HG02840 (cell line): ENCODE results near the gene OR10S1.
"Not testable (repeated sequence)": the region's sequence is repeated elsewhere in the genome, so short reads cannot be mapped to it uniquely, and the experiment has no call there.

Experiments used
- ATAC-seq: cut with Tn5 transposase; IDR thresholded peaks from one replicate; pipeline ENCODE4 v1.9.1; 2021; ENCODE audit warnings: mild to moderate bottlenecking, moderate library complexity, moderate number of reproducible peaks; ENCODE audit not compliant: unreplicated experiment, low FRiP score

The OR10S1 gene, protein sequence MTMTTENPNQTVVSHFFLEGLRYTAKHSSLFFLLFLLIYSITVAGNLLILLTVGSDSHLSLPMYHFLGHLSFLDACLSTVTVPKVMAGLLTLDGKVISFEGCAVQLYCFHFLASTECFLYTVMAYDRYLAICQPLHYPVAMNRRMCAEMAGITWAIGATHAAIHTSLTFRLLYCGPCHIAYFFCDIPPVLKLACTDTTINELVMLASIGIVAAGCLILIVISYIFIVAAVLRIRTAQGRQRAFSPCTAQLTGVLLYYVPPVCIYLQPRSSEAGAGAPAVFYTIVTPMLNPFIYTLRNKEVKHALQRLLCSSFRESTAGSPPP

DNA sequence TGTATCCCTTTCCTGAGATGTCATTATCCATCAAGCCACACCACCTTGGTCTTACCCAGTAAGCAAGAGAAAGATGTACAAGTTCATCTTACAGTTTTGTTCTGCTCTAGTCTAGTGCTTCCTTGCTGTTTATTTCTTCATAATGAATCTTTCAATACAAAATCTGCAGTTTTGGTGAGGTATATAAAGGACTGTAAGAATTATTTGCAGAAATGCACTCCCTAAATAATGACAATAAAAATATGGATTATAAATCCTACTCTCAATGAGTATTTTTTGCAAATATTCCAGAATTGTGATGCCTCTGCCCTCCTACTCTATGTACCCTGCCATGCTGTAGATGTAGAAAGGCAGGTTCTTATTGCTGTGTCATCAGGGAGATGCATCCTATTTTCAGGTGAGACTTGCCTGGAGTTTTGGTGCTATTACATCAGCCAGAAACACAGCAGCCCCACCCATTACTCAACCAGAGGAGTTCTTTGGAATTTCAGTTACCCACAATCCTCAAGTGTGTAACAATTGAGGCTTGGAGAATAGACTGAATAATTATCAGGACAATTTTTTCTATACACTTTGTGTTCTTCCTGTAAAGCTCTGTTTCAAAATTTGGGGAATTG lies at the start of gene OR10S1:
TSS of gene OR10S1 (minus strand) at position 51 of the 617 bp plus-strand sequence. CDS start 117 bp downstream, outside the sequence.
- no peak for ATAC-seq

DNA sequence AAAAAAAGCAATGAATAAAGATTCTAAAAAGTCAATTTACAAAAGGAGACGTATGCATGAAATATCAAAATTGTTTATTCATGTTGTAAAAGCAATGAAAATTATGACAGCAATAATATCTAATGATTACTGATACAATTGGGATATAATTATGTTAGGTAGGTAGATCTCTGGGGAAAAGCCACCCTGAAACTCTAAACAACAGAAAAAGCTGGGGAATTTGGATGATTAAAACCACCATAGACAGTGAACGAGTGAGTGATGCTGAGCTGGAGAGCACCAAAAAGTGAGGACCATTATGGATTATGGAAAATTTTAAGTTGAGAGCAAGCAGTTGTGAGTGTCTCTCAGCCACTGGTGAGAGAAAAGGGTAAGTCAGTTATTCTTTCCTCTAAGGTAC lies 48.9 kb upstream of the OR10S1 start, which contains the start of gene OR10G8:
TSS of gene OR10G8 (plus strand) at position 301 of the 400 bp plus-strand sequence. CDS start 2,825 bp downstream, outside the sequence.
- no peak for ATAC-seq

DNA sequence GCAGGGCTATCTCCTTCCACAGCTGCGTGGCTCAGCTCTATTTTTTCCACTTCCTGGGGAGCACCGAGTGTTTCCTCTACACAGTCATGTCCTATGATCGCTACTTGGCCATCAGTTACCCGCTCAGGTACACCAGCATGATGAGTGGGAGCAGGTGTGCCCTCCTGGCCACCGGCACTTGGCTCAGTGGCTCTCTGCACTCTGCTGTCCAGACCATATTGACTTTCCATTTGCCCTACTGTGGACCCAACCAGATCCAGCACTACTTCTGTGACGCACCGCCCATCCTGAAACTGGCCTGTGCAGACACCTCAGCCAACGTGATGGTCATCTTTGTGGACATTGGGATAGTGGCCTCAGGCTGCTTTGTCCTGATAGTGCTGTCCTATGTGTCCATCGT lies 38.3 kb upstream of the OR10S1 start:
- ATAC-seq: not testable (repeated sequence)

DNA sequence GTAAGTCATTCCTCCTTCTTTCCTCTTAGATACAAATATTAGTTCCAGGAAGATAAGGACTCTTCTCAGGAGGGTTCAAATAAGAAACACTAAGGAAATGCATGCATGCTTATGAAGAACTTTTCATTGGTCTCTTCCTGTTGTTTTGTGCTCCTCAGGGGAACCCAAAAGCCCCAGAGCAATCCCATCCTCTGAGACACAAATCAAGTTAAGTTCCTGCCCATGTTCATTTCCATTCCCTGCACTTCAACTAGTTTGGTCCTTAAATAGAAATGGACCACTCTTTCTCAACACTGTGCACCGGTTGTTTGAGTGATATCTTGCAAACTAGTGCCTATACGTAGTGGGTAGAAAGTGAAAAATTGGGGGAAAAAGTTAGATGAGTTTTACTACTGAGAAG lies 35.1 kb upstream of the OR10S1 start, which contains the start of gene OR10G4:
TSS of gene OR10G4 (plus strand) at position 301 of the 400 bp plus-strand sequence. CDS start 2,578 bp downstream, outside the sequence.
- ATAC-seq: no peak

DNA sequence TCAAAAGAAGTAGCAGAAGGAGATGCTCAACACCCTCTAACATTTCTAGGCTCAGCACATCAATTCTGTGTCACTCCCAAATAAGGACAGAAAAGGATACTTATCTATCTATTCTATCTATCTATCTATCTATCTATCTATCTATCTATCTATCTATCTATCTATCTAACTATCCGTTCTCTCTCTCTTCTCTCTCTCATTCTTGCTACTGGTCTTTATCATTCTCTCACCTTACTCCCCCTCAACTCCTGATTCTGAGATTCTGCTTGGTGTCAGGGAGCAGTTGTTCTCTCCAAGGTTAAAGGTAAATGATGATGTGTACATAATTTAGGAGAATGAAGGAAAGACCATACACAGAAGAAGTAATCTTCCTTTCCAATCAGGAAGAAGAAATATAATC lies 17.5 kb upstream of the OR10S1 start, which contains the start of gene OR10G6:
TSS of gene OR10G6 (minus strand) at position 43 of the 400 bp plus-strand sequence. CDS start at position 43, 0 bp downstream.
- no peak for ATAC-seq

DNA sequence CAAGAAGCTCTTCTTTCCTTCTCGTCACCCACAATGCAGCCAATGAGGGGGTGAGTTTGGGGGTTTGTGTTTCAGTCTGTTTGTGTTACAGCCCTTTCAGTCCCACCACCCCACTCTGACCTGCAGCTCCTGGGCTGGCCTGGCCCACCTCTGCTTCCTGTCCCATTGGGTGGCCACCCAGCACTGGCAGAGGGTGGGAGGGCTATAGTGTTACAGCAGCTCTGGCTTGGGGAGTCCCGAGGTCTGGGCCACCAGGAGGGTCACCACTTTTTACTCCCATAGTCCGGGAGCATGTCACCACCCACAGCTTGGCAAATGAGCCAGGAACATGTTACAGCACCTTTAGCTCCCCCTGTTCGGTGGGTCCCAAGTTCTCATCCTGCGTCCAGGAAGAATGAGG lies 1.7 kb upstream of the OR10S1 start:
- ATAC-seq: no peak

DNA sequence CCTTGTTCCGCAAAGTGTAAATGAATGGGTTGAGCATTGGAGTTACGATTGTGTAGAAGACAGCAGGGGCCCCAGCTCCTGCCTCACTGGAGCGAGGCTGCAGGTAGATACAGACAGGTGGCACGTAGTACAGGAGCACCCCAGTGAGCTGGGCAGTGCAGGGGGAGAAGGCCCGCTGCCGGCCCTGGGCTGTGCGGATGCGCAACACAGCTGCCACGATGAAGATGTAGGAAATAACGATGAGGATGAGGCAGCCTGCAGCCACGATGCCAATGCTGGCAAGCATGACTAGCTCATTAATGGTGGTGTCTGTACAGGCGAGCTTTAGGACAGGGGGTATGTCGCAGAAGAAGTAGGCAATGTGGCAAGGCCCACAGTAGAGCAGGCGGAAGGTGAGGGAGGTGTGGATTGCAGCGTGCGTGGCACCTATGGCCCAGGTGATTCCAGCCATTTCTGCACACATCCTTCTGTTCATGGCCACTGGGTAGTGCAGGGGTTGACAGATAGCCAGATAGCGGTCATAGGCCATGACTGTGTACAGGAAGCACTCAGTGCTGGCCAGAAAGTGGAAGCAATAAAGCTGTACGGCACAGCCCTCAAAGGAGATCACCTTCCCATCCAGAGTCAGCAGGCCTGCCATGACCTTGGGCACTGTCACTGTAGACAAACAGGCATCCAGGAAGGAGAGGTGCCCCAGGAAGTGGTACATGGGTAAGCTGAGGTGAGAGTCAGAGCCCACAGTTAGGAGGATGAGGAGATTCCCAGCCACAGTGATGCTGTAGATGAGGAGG lies 616 bp downstream of the OR10S1 start:
- ATAC-seq: no peak

DNA sequence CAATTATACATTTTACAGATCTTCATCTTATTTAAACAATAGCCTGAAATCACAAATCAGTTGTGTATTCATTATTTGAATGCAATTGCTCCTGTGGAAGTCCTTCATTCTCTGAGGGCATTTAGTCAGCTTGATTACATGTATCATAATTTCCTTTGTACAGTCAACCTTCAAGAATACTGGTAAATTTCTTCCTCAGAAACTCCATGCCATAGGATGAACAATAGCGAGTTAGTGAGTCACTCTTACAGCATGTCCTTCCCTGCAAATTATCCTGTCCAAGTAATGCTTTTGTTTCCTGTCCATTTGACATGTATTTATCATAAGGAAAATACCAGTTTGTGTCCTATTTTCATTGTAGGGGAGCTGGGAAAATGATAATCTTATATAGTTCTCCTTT lies 3.8 kb downstream of the OR10S1 start:
- ATAC-seq: no peak

DNA sequence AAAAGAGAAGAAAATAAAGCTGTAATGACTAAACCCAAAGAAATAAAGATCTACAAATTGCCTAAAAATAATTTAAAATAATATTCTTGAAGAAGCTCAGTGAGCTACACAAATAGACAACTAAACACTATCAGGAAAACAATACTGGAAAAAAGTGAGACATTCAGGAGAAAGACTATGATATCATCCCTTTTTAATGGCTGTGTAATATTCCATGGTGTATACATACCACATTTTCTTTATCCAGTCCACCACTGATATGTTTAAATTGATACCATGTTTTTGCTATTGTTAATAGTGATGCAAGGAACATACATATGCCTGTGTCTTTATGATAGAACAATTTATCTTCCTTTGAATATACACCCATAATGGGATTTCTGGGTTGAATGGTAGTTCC lies 20.8 kb downstream of the OR10S1 start:
- ATAC-seq: no peak

DNA sequence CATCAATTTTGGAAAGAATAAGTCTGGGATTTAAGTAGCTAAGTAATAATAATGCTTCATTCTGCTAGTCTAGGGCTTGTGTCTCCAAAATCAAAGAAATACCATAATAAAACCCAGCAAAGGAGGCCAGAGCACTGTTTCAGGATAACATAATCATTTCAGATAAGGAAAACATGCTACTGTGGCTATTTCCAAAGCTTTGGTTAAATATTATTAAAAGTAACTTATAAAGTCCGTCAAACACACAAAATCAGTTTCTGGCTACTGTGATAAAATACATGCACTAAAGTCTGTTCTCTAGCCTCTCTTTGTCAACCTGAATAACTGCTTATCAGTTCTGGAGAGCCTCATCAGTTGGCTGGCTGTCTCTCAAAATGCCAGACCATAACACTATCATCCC lies 32.4 kb downstream of the OR10S1 start:
- ATAC-seq: no peak

DNA sequence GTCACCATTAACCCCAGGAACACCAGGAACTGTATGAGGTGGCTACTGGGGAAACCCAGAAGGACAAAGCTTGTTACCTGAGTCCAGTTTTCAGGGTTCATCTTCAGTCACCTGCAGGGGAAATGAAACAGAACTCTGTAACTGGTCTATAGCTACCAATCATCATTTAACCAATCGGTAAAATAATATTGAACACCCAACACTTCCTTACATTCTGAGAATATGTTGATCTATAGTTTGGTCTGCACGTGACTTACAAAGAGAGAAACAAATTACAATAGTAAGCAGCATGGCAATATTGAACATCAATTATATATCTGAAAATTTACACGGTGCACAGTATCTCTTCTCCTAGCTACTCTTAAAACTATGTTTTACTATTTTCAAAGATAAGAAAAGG lies 33.8 kb downstream of the OR10S1 start, which contains the start of gene OR6T1:
TSS of gene OR6T1 (minus strand) at position 101 of the 400 bp plus-strand sequence. CDS start at position 101, 0 bp downstream.
- ATAC-seq: no peak

DNA sequence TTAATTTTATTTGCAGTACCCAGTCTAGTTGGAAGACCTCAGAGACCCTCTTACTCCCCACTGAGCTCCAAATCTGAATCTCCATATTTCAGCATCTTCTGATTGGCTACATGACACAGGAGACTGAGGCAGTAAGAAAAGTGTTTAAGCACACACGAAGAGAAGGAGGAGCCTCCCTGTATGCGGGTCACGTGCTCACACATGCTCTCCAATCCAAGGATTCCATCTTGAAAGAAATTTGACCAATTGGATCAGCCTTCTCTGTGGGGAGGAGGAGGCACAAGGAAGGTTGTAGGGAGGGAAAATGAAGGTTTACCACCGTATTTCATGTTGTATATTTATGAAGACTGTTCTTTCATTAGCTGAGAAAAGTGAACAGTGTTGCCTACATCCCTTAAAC lies 35.2 kb downstream of the OR10S1 start:
- ATAC-seq: no peak

DNA sequence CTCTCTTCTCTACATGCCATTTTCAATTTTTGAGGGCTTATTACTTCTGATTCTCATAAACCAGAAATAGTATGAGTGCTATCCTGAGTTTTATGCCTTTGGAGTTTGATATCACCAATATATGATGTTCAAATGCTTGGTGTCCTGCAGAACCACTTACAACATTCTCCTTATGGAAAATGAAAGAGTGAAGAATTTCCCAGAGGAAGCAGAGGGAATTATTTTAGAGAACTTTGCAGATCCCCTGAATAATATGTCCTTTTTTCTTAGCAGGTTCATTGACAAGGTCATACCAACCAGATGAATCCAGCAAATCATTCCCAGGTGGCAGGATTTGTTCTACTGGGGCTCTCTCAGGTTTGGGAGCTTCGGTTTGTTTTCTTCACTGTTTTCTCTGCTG lies 38.3 kb downstream of the OR10S1 start, which contains the start of gene OR4D5:
TSS of gene OR4D5 (plus strand) at position 301 of the 400 bp plus-strand sequence. CDS start at position 301, 0 bp downstream.
- ATAC-seq: no peak
